Body of pancreas (tissue), 4 donors: ENCODE data around the gene TBC1D17. TPM values are rescaled to one million over a fixed set of nuclear protein-coding genes. Genes with fewer than 3 reads are reported as not detected.

Experiments
- ATAC-seq: fragments of 150-250 bp; one replicate; pipeline ENCODE4 v1.9.1; 2016
- DNase-seq, 4 donors: peaks; one replicate each; pipeline ENCODE4 v3.0.0-alpha.2; 2019
- H3K27ac ChIP-seq, 4 donors: fragments of 200-600 bp; sonication (generic); 1 replicate in 3 of 4; 2 replicates in 1 of 4; pipeline versions ENCODE4 v1.5.1 to v1.6.1; 2016 to 2019; ENCODE audit warnings: mild to moderate bottlenecking in 1 of 4, mixed read lengths in 1 of 4, moderate library complexity in 1 of 4
- H3K27me3 ChIP-seq, 2 donors: fragments of 200-600 bp; sonication (generic); one replicate each; pipeline ENCODE4 v1.6.0; 2016; ENCODE audit warnings: mild to moderate bottlenecking in 1 of 2
- H3K36me3 ChIP-seq, 2 donors: fragments of 200-600 bp; sonication (generic); replicated peaks in 1 of 2; 2 replicates each; pipeline ENCODE4 v1.5.1; 2016; ENCODE audit warnings: low read depth in 2 of 2; ENCODE audit not compliant: insufficient read depth in 1 of 2
- H3K4me1 ChIP-seq: fragments of 200-600 bp; sonication (generic); one replicate; pipeline ENCODE4 v1.6.0; 2016
- H3K4me3 ChIP-seq, 2 donors: fragments of 200-600 bp; sonication (generic); 1 replicate in 1 of 2; 2 replicates in 1 of 2; pipeline ENCODE4 v1.5.1; 2016 to 2019
- H3K9me3 ChIP-seq, 3 donors: fragments of 200-600 bp; sonication (generic); 1 replicate in 2 of 3; 2 replicates in 1 of 3; pipeline ENCODE4 v1.5.1; 2016
- CTCF ChIP-seq, 7 experiments: fragments of 450-650 bp in 4 of 7; fragments of 200-600 bp in 3 of 7; sonication (generic) in 3 of 7; IDR thresholded peaks; one replicate each; pipeline ENCODE4 v1.5.1; 2016 to 2019; ENCODE audit warnings: antibody characterized with exemption in 7 of 7
- POLR2A ChIP-seq, 3 donors: fragments of 450-650 bp; IDR thresholded peaks; one replicate each; pipeline ENCODE4 v1.6.1; 2016; ENCODE audit warnings: antibody characterized with exemption in 3 of 3, mild to moderate bottlenecking in 2 of 3
- WGBS, 2 donors: methylation state at CpG; one replicate each; pipeline ENCODE4 v1.1.5; 2017; 5-methylcytosine and 5-hydroxymethylcytosine counted together
- intact Hi-C: fragments of 100-400 bp; cut with DNase I; formaldehyde crosslinking; loops from one replicate; pipeline ENCODE4 v1.15.1; 2023
- total RNA-seq, 2 donors: library from RNA; depleted of rRNA; stranded (reverse); fragments of >200 nt; gene quantifications; one replicate each; pipeline ENCODE4 v1.1.0, GENCODE V29; 2016

Gene TBC1D17
- total RNA-seq, 2 donors from 2014 or later, result 25.9 to 37.6 TPM

GRCh38 chr19:49866933-49867782 is 10.3 kb upstream of the TBC1D17 start, which contains the start of gene PNKP:
Gene PNKP, minus strand, starts transcription at chr19:49867576. Its CDS starts 372 bp downstream, at chr19:49867204.
- Histone ChIP-seq H3K9me3 (no peaks in the 10 kb centered on the region), H3K27me3 (no peaks in the 10 kb centered on the region), H3K4me3 (peak within 1 kb of the TSS; percentile 62 to 77), H3K27ac (peak within 1 kb of the TSS; percentile 75 to 93 (median 90)), H3K36me3 (peaks cover 0 to 4% of the 10 kb centered on the region in 2 donors), H3K4me1 (peaks cover 53% of the 10 kb centered on the region)
- peak; percentile 80 to 90 (median 87) for DNase-seq
- WGBS, 2 donors, result 0 to 1% methylated on average over 37 to 65 of the region's 65 CpGs
- TF ChIP-seq POLR2A (IDR thresholded peaks at IDR 0.05) (peak; percentile 37 to 79 (median 76)), CTCF (IDR thresholded peaks at IDR 0.05) (no peak)
- intact Hi-C loops, result no loop called here
- ATAC-seq, result peak; percentile 48

- peak; percentile 3 for ATAC-seq
- no peaks in the 10 kb centered on the region for H3K36me3 ChIP-seq
- H3K4me3 ChIP-seq, result no peak overlapping the region
- H3K9me3 ChIP-seq, result no peaks in the 10 kb centered on the region
- peak overlapping the region; percentile 70 to 93 (median 84) for H3K27ac ChIP-seq
- WGBS, 2 donors, result 1% methylated on average over 15 of the region's 15 CpGs
- peaks cover 53% of the 10 kb centered on the region for H3K4me1 ChIP-seq
- DNase-seq, result no peak
- H3K27me3 ChIP-seq, result no peaks in the 10 kb centered on the region
- TF ChIP-seq POLR2A (IDR thresholded peaks at IDR 0.05) (no peak), CTCF (IDR thresholded peaks at IDR 0.05) (no peak)
- intact Hi-C loops, result no loop called here
Observed at GRCh38 chr19:49869009-49869483, 8.5 kb upstream of the TBC1D17 start.

GRCh38 chr19:49869484-49870308 is 7.8 kb upstream of the TBC1D17 start:
- H3K4me1 ChIP-seq, result peaks cover 59% of the 10 kb centered on the region
- DNase-seq, result peak; percentile 96 to 99 (median 97)

More at GRCh38 chr19:49869484-49870308, 7.8 kb upstream of the TBC1D17 start:
- TF ChIP-seq POLR2A (IDR thresholded peaks at IDR 0.05), result peak; percentile 31 to 78 (median 68)
- peak in 4 of 7 experiments; percentile 31 to 46 (median 37) for TF ChIP-seq CTCF (IDR thresholded peaks at IDR 0.05)
- Histone ChIP-seq H3K27me3 (no peaks in the 10 kb centered on the region), H3K9me3 (no peaks in the 10 kb centered on the region), H3K4me3 (peak overlapping the region; percentile 28 to 40), H3K36me3 (no peaks in the 10 kb centered on the region), H3K27ac (peak overlapping the region; percentile 72 to 93 (median 83))
- 0% methylated on average over 18 to 47 of the region's 67 CpGs for WGBS, 2 donors
- intact Hi-C loops, result no loop called here
- peak; percentile 86 for ATAC-seq
